ENCODE data around the gene SGSH. TPM values are rescaled to one million over a fixed set of nuclear protein-coding genes. Genes with fewer than 3 reads are reported as not detected.

Gene SGSH
- total and polyA plus RNA-seq, 8 donors, result 21.4 to 65.2 (median 29.1) TPM

GRCh38 chr17:80191865-80192661 lies 28.1 kb downstream of the SGSH start:
- FAIRE-seq, result no peak

DNA sequence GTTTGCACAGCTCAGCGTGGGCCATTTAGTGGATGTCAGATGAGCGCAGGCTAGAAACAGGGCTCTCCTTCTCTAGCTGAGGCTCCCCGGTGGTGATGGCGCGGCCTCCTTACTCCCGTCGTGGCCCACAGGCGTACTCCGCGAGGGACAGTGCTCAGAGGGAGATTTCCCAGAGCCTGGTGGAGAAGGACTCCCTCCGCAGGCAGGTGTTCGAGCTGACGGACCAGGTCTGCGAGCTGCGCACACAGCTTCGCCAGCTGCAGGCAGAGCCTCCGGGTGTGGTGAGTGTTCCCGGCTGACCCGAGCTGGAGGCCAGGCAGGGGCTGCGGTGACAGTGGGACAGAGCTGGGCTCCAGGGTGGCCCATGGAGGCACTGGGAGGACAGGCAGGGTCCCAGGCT lies 28.9 kb downstream of the SGSH start:
- H3K27me3 ChIP-seq, result no peaks in the 10 kb centered on the region
- H3K4me3 ChIP-seq, result no peak overlapping the region
- no peak overlapping the region for H3K27ac ChIP-seq
- no peaks in the 10 kb centered on the region for H3K9me3 ChIP-seq
- DNase-seq, result no peak
- H3K4me1 ChIP-seq, result peaks cover 0 to 6% (median 0%) of the 10 kb centered on the region in 3 donors
- 82 to 88% methylated on average over 20 of the region's 20 CpGs for WGBS, 2 donors
- no peak for ATAC-seq
- H3K36me3 ChIP-seq, result no peaks in the 10 kb centered on the region
- FAIRE-seq, result no peak
- intact Hi-C loops (cut with DNase I), result loop anchor here in 1 of 3 donors (10.0 kb wide), 1 partner anchor 64 kb away; no protein-coding TSS in a partner anchor
- TF ChIP-seq CTCF (IDR thresholded peaks at IDR 0.05), result no peak

More at GRCh38 chr17:80191865-80192661, 28.1 kb downstream of the SGSH start:
- no peaks in the 10 kb centered on the region for H3K36me3 ChIP-seq
- ATAC-seq (peak in 3 of 4 donors; percentile 46 to 51 (median 47)), DNase-seq (peak in 1 of 6 donors; percentile 34)
- no peak for TF ChIP-seq CTCF (IDR thresholded peaks at IDR 0.05)
- H3K9me3 ChIP-seq, result no peaks in the 10 kb centered on the region
- H3K27me3 ChIP-seq, result no peaks in the 10 kb centered on the region
- H3K4me3 ChIP-seq, result no peak overlapping the region
- H3K27ac ChIP-seq, result peak overlapping the region in 3 of 4 donors; percentile 33 to 44 (median 44)
- H3K4me1 ChIP-seq, result peaks cover 0 to 6% (median 0%) of the 10 kb centered on the region in 3 donors
- WGBS, 2 donors, result 40 to 45% methylated on average over 29 of the region's 29 CpGs
- intact Hi-C loops (cut with DNase I), result loop anchor here in 1 of 3 donors (10.0 kb wide), 1 partner anchor 63 kb away; no protein-coding TSS in a partner anchor

GRCh38 chr17:80190716-80191115 lies 29.4 kb downstream of the SGSH start:
- no peaks in the 10 kb centered on the region for H3K36me3 ChIP-seq
- H3K9me3 ChIP-seq, result no peaks in the 10 kb centered on the region
- no peak for DNase-seq
- no peak for ATAC-seq
- H3K27ac ChIP-seq, result no peak overlapping the region
- H3K4me3 ChIP-seq, result no peak overlapping the region
- H3K27me3 ChIP-seq, result no peaks in the 10 kb centered on the region
- peaks cover 0 to 6% (median 0%) of the 10 kb centered on the region in 3 donors for H3K4me1 ChIP-seq
- no peak for FAIRE-seq
- no peak for TF ChIP-seq CTCF (IDR thresholded peaks at IDR 0.05)
- intact Hi-C loops (cut with DNase I), result loop anchor here in 1 of 3 donors (10.0 kb wide), 1 partner anchor 64 kb away; no protein-coding TSS in a partner anchor
- WGBS, 2 donors, result 88 to 95% methylated on average over 10 of the region's 10 CpGs

DNA sequence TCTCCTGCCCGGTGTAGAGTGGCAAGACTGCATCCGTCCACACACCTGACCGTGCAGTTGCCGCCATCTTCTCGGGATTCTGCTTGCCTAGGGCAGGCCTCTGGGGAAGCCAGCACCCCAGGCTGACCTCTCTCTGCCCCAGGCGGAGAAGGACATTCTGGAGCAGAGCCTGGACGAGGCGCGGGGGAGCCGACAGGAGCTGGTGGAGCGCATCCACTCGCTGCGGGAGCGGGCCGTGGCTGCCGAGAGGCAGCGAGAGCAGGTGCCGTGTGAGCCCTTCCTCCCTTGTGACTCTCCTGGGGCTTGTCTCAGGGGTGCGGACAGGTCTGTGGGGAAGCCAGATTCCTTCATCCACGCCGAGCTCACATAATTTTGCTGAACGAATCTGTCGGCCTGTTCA lies 30.5 kb downstream of the SGSH start:
- no peak for FAIRE-seq
- no peak for DNase-seq

More for the DNA sequence above, 30.5 kb downstream of the SGSH start:
- H3K36me3 ChIP-seq, result no peaks in the 10 kb centered on the region
- TF ChIP-seq CTCF (IDR thresholded peaks at IDR 0.05), result no peak
- H3K27me3 ChIP-seq, result no peaks in the 10 kb centered on the region
- intact Hi-C loops (cut with DNase I), result loop anchor here in 1 of 3 donors (10.0 kb wide), 1 partner anchor 65 kb away; no protein-coding TSS in a partner anchor
- H3K9me3 ChIP-seq, result no peaks in the 10 kb centered on the region
- H3K4me1 ChIP-seq, result peaks cover 0 to 6% (median 0%) of the 10 kb centered on the region in 3 donors
- WGBS, 2 donors, result 83 to 93% methylated on average over 23 of the region's 23 CpGs
- ATAC-seq, result no peak
- no peak overlapping the region for H3K27ac ChIP-seq
- no peak overlapping the region for H3K4me3 ChIP-seq

All from pancreas (tissue), 10 donors.